Activated T-cell treated with anti-CD3 and anti-CD28 coated beads for 48 hours (primary cell): ENCODE results near the gene PRODH2.
"Not testable (repeated sequence)": the region's sequence is repeated elsewhere in the genome, so short reads cannot be mapped to it uniquely, and the experiment has no call there.

ENCODE experiments used
- DNase-seq: peaks from one replicate; pipeline ENCODE4 v3.0.0-alpha.2; 2020; ENCODE audit warnings: low read depth

The PRODH2 gene

GRCh38 chr19:35796645-35797542 is 15.8 kb downstream of the PRODH2 start:
- DNase-seq = no peak

GRCh38 chr19:35795564-35795963 is 17.1 kb downstream of the PRODH2 start:
- not testable (repeated sequence) for DNase-seq

- DNase-seq = no peak
Measured at GRCh38 chr19:35793381-35794165, 19.1 kb downstream of the PRODH2 start.

GRCh38 chr19:35792888-35793287 is 19.8 kb downstream of the PRODH2 start:
- DNase-seq = no peak

GRCh38 chr19:35792312-35792711 is 20.3 kb downstream of the PRODH2 start:
- no peak for DNase-seq

- no peak for DNase-seq
Measured at GRCh38 chr19:35791814-35792279, 20.8 kb downstream of the PRODH2 start.

GRCh38 chr19:35790981-35791813 is 21.4 kb downstream of the PRODH2 start:
- no peak for DNase-seq

- no peak for DNase-seq
Measured at GRCh38 chr19:35789978-35790944, 22.4 kb downstream of the PRODH2 start.

GRCh38 chr19:35789195-35789977 is 23.3 kb downstream of the PRODH2 start:
- DNase-seq = no peak

GRCh38 chr19:35788205-35788960 is 24.3 kb downstream of the PRODH2 start:
- DNase-seq = no peak

- DNase-seq = no peak
Measured at GRCh38 chr19:35787227-35787799, 25.3 kb downstream of the PRODH2 start.

GRCh38 chr19:35786299-35787160 is 26.1 kb downstream of the PRODH2 start:
- DNase-seq = no peak

GRCh38 chr19:35785339-35785627 is 27.4 kb downstream of the PRODH2 start:
- DNase-seq = no peak

- DNase-seq = no peak
Measured at GRCh38 chr19:35784503-35785338, 27.9 kb downstream of the PRODH2 start.

- no peak for DNase-seq
Measured at GRCh38 chr19:35783469-35784434, 28.9 kb downstream of the PRODH2 start.

- no peak for DNase-seq
Measured at GRCh38 chr19:35782589-35782988, 30.1 kb downstream of the PRODH2 start.
